Thyroid gland (tissue), 4 donors: ENCODE measurements around the gene TLE6. TPM values are rescaled to one million over a fixed set of nuclear protein-coding genes. Genes with fewer than 3 reads are reported as not detected.

Source experiments
- DNase-seq, 2 donors: peaks; one replicate each; pipeline ENCODE4 v3.0.0-alpha.2; 2019
- H3K27ac ChIP-seq, 3 donors: fragments of 200-600 bp; sonication (generic); 1 replicate in 2 of 3; 2 replicates in 1 of 3; pipeline ENCODE4 v1.5.1; 2016 to 2019; ENCODE audit warnings: mild to moderate bottlenecking in 1 of 3, moderate library complexity in 1 of 3
- H3K27me3 ChIP-seq: fragments of 200-600 bp; sonication (generic); one replicate; pipeline ENCODE4 v1.5.1; 2019
- H3K36me3 ChIP-seq, 2 donors: fragments of 200-600 bp; sonication (generic); one replicate each; pipeline ENCODE4 v1.5.1; 2016 to 2019
- H3K4me1 ChIP-seq, 2 donors: fragments of 200-600 bp; sonication (generic); one replicate each; pipeline ENCODE4 v1.5.1; 2017 to 2019
- H3K4me3 ChIP-seq, 3 donors: fragments of 200-600 bp; sonication (generic); replicated peaks in 1 of 3; 1 replicate in 2 of 3; 2 replicates in 1 of 3; pipeline ENCODE4 v1.5.1; 2016; ENCODE audit warnings: mild to moderate bottlenecking in 1 of 3
- H3K9me3 ChIP-seq: fragments of 200-600 bp; sonication (generic); one replicate; pipeline ENCODE4 v1.5.1; 2017
- POLR2A ChIP-seq, 2 donors: fragments of 450-650 bp; IDR thresholded peaks; one replicate each; pipeline ENCODE4 v1.6.1; 2017; ENCODE audit warnings: antibody characterized with exemption in 2 of 2, mild to moderate bottlenecking in 2 of 2, moderate library complexity in 1 of 2
- WGBS, 2 donors: methylation state at CpG; one replicate each; pipeline ENCODE4 v1.1.5; 2017; 5-methylcytosine and 5-hydroxymethylcytosine counted together
- intact Hi-C: fragments of 100-400 bp; cut with DNase I; formaldehyde crosslinking; loops from one replicate; pipeline ENCODE4 v1.15.1; 2023
- total RNA-seq, 4 donors: library from RNA; depleted of rRNA; stranded (reverse); fragments of >200 nt; gene quantifications; one replicate each; pipeline ENCODE4 v1.2.3, GENCODE V29; 2016
- TF ChIP-seq, protein P1 (sequence below), 6 experiments: fragments of 200-600 bp in 3 of 6; fragments of 450-650 bp in 3 of 6; sonication (generic) in 3 of 6; IDR thresholded peaks; one replicate each; pipeline ENCODE4 v1.5.1; 2016 to 2019; ENCODE audit warnings: antibody characterized with exemption in 6 of 6, mild to moderate bottlenecking in 2 of 6, inconsistent platforms in 1 of 6, moderate library complexity in 1 of 6

TLE6 gene
- total RNA-seq, 4 donors from 2014 or later: 2.4 to 20.7 (median 11.6) TPM

- no peaks in the 10 kb centered on the region for H3K36me3 ChIP-seq
- intact Hi-C loops: no loop called here
Measured at GRCh38 chr19:2981898-2982297, 4.5 kb downstream of the TLE6 start.

DNA sequence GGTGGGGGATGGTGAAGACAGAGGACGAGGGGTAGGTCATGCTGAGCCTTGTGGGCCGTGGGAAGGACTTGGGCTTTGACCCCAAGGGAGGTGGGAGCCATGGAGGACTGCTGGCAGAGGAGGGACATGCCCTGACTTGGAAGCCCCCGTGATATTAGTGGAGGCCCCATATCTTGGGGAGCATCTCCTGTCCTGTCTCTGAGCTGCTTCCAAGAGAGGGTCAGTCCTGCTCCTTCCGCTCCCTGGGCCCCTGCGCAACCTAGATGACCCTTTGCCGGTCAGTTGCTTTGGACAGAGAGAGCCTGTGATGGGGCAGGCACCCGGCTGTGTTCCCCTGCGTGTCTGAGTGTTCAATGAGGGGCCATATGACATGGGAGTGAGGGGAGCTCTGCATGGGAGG lies 5.2 kb downstream of the TLE6 start:
- intact Hi-C loops: no loop called here
- no peaks in the 10 kb centered on the region for H3K9me3 ChIP-seq

More at GRCh38 chr19:2981898-2982297, 4.5 kb downstream of the TLE6 start:
- 81 to 86% methylated on average over 5 of the region's 5 CpGs for WGBS, 2 donors
- H3K27ac ChIP-seq: peak overlapping the region in 1 of 3 donors; percentile 86
- peaks cover 36 to 41% of the 10 kb centered on the region in 2 donors for H3K4me1 ChIP-seq
- no peaks in the 10 kb centered on the region for H3K27me3 ChIP-seq
- TF ChIP-seq, protein P1, sequence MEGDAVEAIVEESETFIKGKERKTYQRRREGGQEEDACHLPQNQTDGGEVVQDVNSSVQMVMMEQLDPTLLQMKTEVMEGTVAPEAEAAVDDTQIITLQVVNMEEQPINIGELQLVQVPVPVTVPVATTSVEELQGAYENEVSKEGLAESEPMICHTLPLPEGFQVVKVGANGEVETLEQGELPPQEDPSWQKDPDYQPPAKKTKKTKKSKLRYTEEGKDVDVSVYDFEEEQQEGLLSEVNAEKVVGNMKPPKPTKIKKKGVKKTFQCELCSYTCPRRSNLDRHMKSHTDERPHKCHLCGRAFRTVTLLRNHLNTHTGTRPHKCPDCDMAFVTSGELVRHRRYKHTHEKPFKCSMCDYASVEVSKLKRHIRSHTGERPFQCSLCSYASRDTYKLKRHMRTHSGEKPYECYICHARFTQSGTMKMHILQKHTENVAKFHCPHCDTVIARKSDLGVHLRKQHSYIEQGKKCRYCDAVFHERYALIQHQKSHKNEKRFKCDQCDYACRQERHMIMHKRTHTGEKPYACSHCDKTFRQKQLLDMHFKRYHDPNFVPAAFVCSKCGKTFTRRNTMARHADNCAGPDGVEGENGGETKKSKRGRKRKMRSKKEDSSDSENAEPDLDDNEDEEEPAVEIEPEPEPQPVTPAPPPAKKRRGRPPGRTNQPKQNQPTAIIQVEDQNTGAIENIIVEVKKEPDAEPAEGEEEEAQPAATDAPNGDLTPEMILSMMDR (IDR thresholded peaks at IDR 0.05): no peak
- no peak for TF ChIP-seq POLR2A (IDR thresholded peaks at IDR 0.05)
- no peak for DNase-seq
- H3K9me3 ChIP-seq: no peaks in the 10 kb centered on the region
- no peak overlapping the region for H3K4me3 ChIP-seq

DNA sequence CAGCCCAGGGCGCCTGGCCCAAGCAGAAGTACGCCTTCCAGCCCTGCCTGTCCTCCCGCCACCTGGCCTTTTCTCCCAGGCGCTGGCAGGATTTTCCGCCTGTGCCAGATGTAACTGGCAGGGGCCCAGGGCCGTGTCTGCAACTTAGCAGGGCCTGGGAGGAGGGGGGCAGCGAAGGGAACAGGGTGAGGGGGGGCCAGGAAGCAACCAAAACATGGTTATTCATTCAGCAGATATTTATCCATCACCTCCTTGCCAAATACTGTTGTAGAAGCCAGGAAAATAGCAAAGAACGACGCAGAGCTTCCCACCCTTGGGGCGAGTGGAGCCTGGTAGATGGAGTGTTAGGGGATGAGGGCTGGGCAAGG lies 5.6 kb downstream of the TLE6 start:
- no peaks in the 10 kb centered on the region for H3K9me3 ChIP-seq
- no peaks in the 10 kb centered on the region for H3K27me3 ChIP-seq
- H3K27ac ChIP-seq: peak overlapping the region; percentile 72 to 86 (median 76)
- intact Hi-C loops: no loop called here
- peak; percentile 96 to 97 for DNase-seq
- TF ChIP-seq POLR2A (IDR thresholded peaks at IDR 0.05): no peak
- TF ChIP-seq, protein P1 (IDR thresholded peaks at IDR 0.05): no peak
- no peak overlapping the region for H3K4me3 ChIP-seq
- H3K36me3 ChIP-seq: no peaks in the 10 kb centered on the region
- 2 to 8% methylated on average over 7 to 10 of the region's 10 CpGs for WGBS, 2 donors
- H3K4me1 ChIP-seq: peaks cover 36 to 40% of the 10 kb centered on the region in 2 donors

More for the DNA sequence above, 5.2 kb downstream of the TLE6 start:
- no peak for DNase-seq
- H3K4me3 ChIP-seq: no peak overlapping the region
- peaks cover 40 to 44% of the 10 kb centered on the region in 2 donors for H3K4me1 ChIP-seq
- no peaks in the 10 kb centered on the region for H3K27me3 ChIP-seq
- no peaks in the 10 kb centered on the region for H3K36me3 ChIP-seq
- H3K27ac ChIP-seq: peak overlapping the region; percentile 72 to 86 (median 76)
- WGBS, 2 donors: 36 to 40% methylated on average over 8 of the region's 8 CpGs
- no peak for TF ChIP-seq POLR2A (IDR thresholded peaks at IDR 0.05)
- TF ChIP-seq, protein P1 (IDR thresholded peaks at IDR 0.05): no peak

GRCh38 chr19:2983351-2984214 lies 6.2 kb downstream of the TLE6 start:
- WGBS, 2 donors: 10 to 11% methylated on average over 21 to 23 of the region's 24 CpGs
- intact Hi-C loops: no loop called here
- Histone ChIP-seq H3K27me3 (no peaks in the 10 kb centered on the region), H3K27ac (peak overlapping the region; percentile 72 to 86 (median 76)), H3K36me3 (no peaks in the 10 kb centered on the region), H3K4me1 (peaks cover 31 to 37% of the 10 kb centered on the region in 2 donors), H3K9me3 (no peaks in the 10 kb centered on the region), H3K4me3 (peak overlapping the region in 1 of 3 donors; percentile 27)
- TF ChIP-seq POLR2A (IDR thresholded peaks at IDR 0.05): no peak
- TF ChIP-seq, protein P1 (IDR thresholded peaks at IDR 0.05): no peak
- DNase-seq: peak; percentile 76 to 87

- H3K27me3 ChIP-seq: no peaks in the 10 kb centered on the region
- no peaks in the 10 kb centered on the region for H3K9me3 ChIP-seq
- H3K27ac ChIP-seq: peak overlapping the region; percentile 72 to 86 (median 76)
- intact Hi-C loops: no loop called here
- no peaks in the 10 kb centered on the region for H3K36me3 ChIP-seq
- peaks cover 31 to 37% of the 10 kb centered on the region in 2 donors for H3K4me1 ChIP-seq
- no peak for TF ChIP-seq POLR2A (IDR thresholded peaks at IDR 0.05)
- DNase-seq: no peak
- WGBS, 2 donors: 1 to 6% methylated on average over 6 to 14 of the region's 14 CpGs
- H3K4me3 ChIP-seq: peak overlapping the region in 1 of 3 donors; percentile 27
Measured at GRCh38 chr19:2984215-2984528, 6.8 kb downstream of the TLE6 start.
